PC-9 (cell line): ENCODE results near the gene PHACTR3. TPM values are rescaled to one million over a fixed set of nuclear protein-coding genes. Genes with fewer than 3 reads are reported as not detected.

Source experiments
- BruUV-seq: library from RNA; stranded (reverse); fragments of 400-500 nt; replicated peaks from 2 replicates; lab custom pipeline; 2021; lab: Mats Ljungman, UMichigan
- CTCF ChIA-PET: fragments of 300-600 bp; sonication (Branson Sonifier 250); formaldehyde crosslinking; loops from one replicate; lab custom pipeline; 2022; ENCODE audit warnings: antibody characterized with exemption; lab: Charles Lee
- POLR2A ChIA-PET: fragments of 300-600 bp; sonication (Branson Sonifier 250); formaldehyde crosslinking; loops from one replicate; lab custom pipeline; 2022; ENCODE audit warnings: antibody characterized with exemption; ENCODE audit not compliant: unreplicated experiment; lab: Charles Lee
- DNase-seq, 2 experiments: peaks; one replicate each; pipeline versions ENCODE4 v3.0.0 to v3.0.0-alpha.2; 2015 to 2022; ENCODE audit warnings: mixed read lengths in 1 of 2
- H2AFZ ChIP-seq: fragments of 200-600 bp; sonication (generic); 2 replicates; pipeline ENCODE4 v1.8.1; 2017; ENCODE audit warnings: antibody characterized with exemption
- H3F3A ChIP-seq: fragments of 200-600 bp; sonication (generic); 2 replicates; pipeline ENCODE4 v1.8.1; 2017; ENCODE audit warnings: antibody characterized with exemption, mild to moderate bottlenecking, low read depth; ENCODE audit not compliant: insufficient read depth
- H3K27ac ChIP-seq: fragments of 200-600 bp; sonication (generic); 2 replicates; pipeline ENCODE4 v1.6.1; 2016; ENCODE audit warnings: mixed run types
- H3K27me3 ChIP-seq: fragments of 200-600 bp; sonication (generic); 2 replicates; pipeline ENCODE4 v1.6.1; 2016; ENCODE audit warnings: low read depth, mixed run types; ENCODE audit not compliant: insufficient read depth
- H3K36me3 ChIP-seq: fragments of 200-600 bp; sonication (generic); 2 replicates; pipeline ENCODE4 v1.6.1; 2016; ENCODE audit warnings: low read depth, mixed run types
- H3K4me1 ChIP-seq: fragments of 200-600 bp; sonication (generic); replicated peaks from 2 replicates; pipeline ENCODE4 v1.6.1; 2016; ENCODE audit warnings: mixed run types; ENCODE audit not compliant: insufficient read depth
- H3K4me2 ChIP-seq: fragments of 200-600 bp; sonication (generic); 2 replicates; pipeline ENCODE4 v1.6.1; 2017; ENCODE audit warnings: mixed run types
- H3K4me3 ChIP-seq: fragments of 200-600 bp; sonication (generic); 2 replicates; pipeline ENCODE4 v1.6.1; 2016; ENCODE audit warnings: mixed run types
- H3K79me2 ChIP-seq: fragments of 200-600 bp; sonication (generic); 2 replicates; pipeline ENCODE4 v1.6.1; 2017; ENCODE audit warnings: low read depth, mixed run types
- H3K9me2 ChIP-seq: fragments of 200-600 bp; sonication (generic); 2 replicates; pipeline ENCODE4 v1.8.1; 2017; ENCODE audit warnings: mild to moderate bottlenecking; ENCODE audit not compliant: insufficient read depth
- H3K9me3 ChIP-seq: fragments of 200-600 bp; sonication (generic); 2 replicates; pipeline ENCODE4 v1.8.1; 2016; ENCODE audit warnings: low read depth; ENCODE audit not compliant: insufficient read depth
- H4K20me1 ChIP-seq: fragments of 200-600 bp; sonication (generic); 2 replicates; pipeline ENCODE4 v1.8.1; 2017; ENCODE audit not compliant: insufficient read depth
- CTCF ChIP-seq: fragments of 200-600 bp; sonication (generic); conservative IDR thresholded peaks from 2 replicates; pipeline ENCODE4 v1.6.1; 2017; ENCODE audit warnings: mixed run types, antibody characterized with exemption, mild to moderate bottlenecking, moderate library complexity
- EZH2 ChIP-seq: fragments of 200-600 bp; sonication (generic); IDR thresholded peaks from 2 replicates; pipeline ENCODE4 v1.8.0; 2017; ENCODE audit warnings: antibody characterized with exemption, low read depth
- intact Hi-C: fragments of 100-400 bp; cut with micrococcal nuclease; formaldehyde crosslinking; loops from one replicate; pipeline ENCODE4 v1.10.0; 2022; ENCODE audit not compliant: unreplicated experiment
- total RNA-seq: library from RNA; stranded (reverse); gene quantifications from 2 replicates; pipeline ENCODE4 v1.2.3, GENCODE V29; 2021

Gene PHACTR3
- total RNA-seq, 1 experiment from 2014 or later = 0.41 TPM

- Histone ChIP-seq H3K27ac (no peak overlapping the region), H2AFZ (no peak overlapping the region), H3K79me2 (no peaks in the 10 kb centered on the region), H3K4me2 (no peak overlapping the region), H3F3A (no peaks in the 10 kb centered on the region), H3K9me3 (no peaks in the 10 kb centered on the region), H3K36me3 (no peaks in the 10 kb centered on the region), H3K9me2 (no peaks in the 10 kb centered on the region), H3K4me1 (no peaks in the 10 kb centered on the region), H3K27me3 (peaks cover 74% of the 10 kb centered on the region), H4K20me1 (no peaks in the 10 kb centered on the region), H3K4me3 (no peak overlapping the region)
- DNase-seq = no peak
- POLR2A ChIA-PET = interaction anchor here (0.6 kb wide), 1 partner anchor 10 kb away, joined by 3 read pairs; no protein-coding TSS in a partner anchor
- TF ChIP-seq EZH2 = no peak
- intact Hi-C loops = no loop called here
- CTCF ChIA-PET = interaction anchor here (0.7 kb wide), 1 partner anchor 35 kb away, joined by 3 read pairs; no protein-coding TSS in a partner anchor
- no TSS peak for BruUV-seq
These were observed 209.9 kb downstream of the PHACTR3 start for GRCh38 chr20:59813948-59814839.

GRCh38 chr20:59814840-59815340, 210.6 kb downstream of the PHACTR3 start:
- peaks cover 67% of the 10 kb centered on the region for H3K27me3 ChIP-seq
- H4K20me1 ChIP-seq = no peaks in the 10 kb centered on the region
- ChIA-PET CTCF (interaction anchor here (0.7 kb wide), 1 partner anchor 35 kb away, joined by 3 read pairs; no protein-coding TSS in a partner anchor), POLR2A (interaction anchor here (0.6 to 0.7 kb wide), 2 partner anchors 10 to 29 kb away, joined by 3 to 7 read pairs; no protein-coding TSS in a partner anchor)
- no peak overlapping the region for H3K27ac ChIP-seq
- H3K4me2 ChIP-seq = no peak overlapping the region
- no peaks in the 10 kb centered on the region for H3K9me3 ChIP-seq
- no peak overlapping the region for H3K4me3 ChIP-seq
- no peak for TF ChIP-seq CTCF
- no peak for TF ChIP-seq EZH2
- DNase-seq = no peak
- H3K36me3 ChIP-seq = no peaks in the 10 kb centered on the region
- H3K9me2 ChIP-seq = no peaks in the 10 kb centered on the region
- no peak overlapping the region for H2AFZ ChIP-seq
- H3F3A ChIP-seq = no peaks in the 10 kb centered on the region
- H3K79me2 ChIP-seq = no peaks in the 10 kb centered on the region
- no TSS peak for BruUV-seq
- H3K4me1 ChIP-seq = no peaks in the 10 kb centered on the region
- intact Hi-C loops = no loop called here

GRCh38 chr20:59816146-59816738, 211.9 kb downstream of the PHACTR3 start:
- ChIA-PET POLR2A (interaction anchor here (0.7 kb wide), 1 partner anchor 927 kb away, joined by 4 read pairs; no protein-coding TSS in a partner anchor), CTCF (no interaction called here)
- H3K79me2 ChIP-seq = no peaks in the 10 kb centered on the region
- no peak overlapping the region for H3K4me2 ChIP-seq
- no peaks in the 10 kb centered on the region for H3K9me3 ChIP-seq
- H3K4me1 ChIP-seq = no peaks in the 10 kb centered on the region
- DNase-seq = no peak
- H2AFZ ChIP-seq = no peak overlapping the region
- no peak overlapping the region for H3K4me3 ChIP-seq
- BruUV-seq = no TSS peak
- peaks cover 54% of the 10 kb centered on the region for H3K27me3 ChIP-seq
- H3F3A ChIP-seq = no peaks in the 10 kb centered on the region
- H4K20me1 ChIP-seq = no peaks in the 10 kb centered on the region
- TF ChIP-seq EZH2 (no peak), CTCF (no peak)
- no peak overlapping the region for H3K27ac ChIP-seq
- H3K36me3 ChIP-seq = no peaks in the 10 kb centered on the region
- H3K9me2 ChIP-seq = no peaks in the 10 kb centered on the region
- intact Hi-C loops = no loop called here
